CD4-positive, alpha-beta T cell treated with Interleukin-10 for 1 hour (primary cell): ENCODE data around the gene BIRC2.

Source experiments
- DNase-seq: peaks from one replicate; pipeline ENCODE4 v3.0.0-alpha.2; 2020

Gene BIRC2

GRCh38 chr11:102402548-102402947 lies 55.5 kb downstream of the BIRC2 start:
- no peak for DNase-seq

GRCh38 chr11:102405501-102405900 lies 58.5 kb downstream of the BIRC2 start:
- no peak for DNase-seq

GRCh38 chr11:102406099-102406498 lies 59.1 kb downstream of the BIRC2 start:
- no peak for DNase-seq

- no peak for DNase-seq
These were observed 60.9 kb downstream of the BIRC2 start for GRCh38 chr11:102407901-102408300.

- no peak for DNase-seq
These were observed 61.3 kb downstream of the BIRC2 start for GRCh38 chr11:102408339-102408738.

- no peak for DNase-seq
These were observed 63.4 kb downstream of the BIRC2 start for GRCh38 chr11:102410382-102410784.

GRCh38 chr11:102411142-102411541 lies 64.1 kb downstream of the BIRC2 start:
- no peak for DNase-seq

- DNase-seq, result peak; percentile 35
These were observed 66.5 kb downstream of the BIRC2 start for GRCh38 chr11:102413497-102413896.

GRCh38 chr11:102414559-102414958 lies 67.5 kb downstream of the BIRC2 start:
- no peak for DNase-seq

- DNase-seq, result peak; percentile 39
These were observed 68.4 kb downstream of the BIRC2 start for GRCh38 chr11:102415304-102415916.

- peak; percentile 34 for DNase-seq
These were observed 70.0 kb downstream of the BIRC2 start for GRCh38 chr11:102416976-102417375.

- DNase-seq, result no peak
These were observed 72.2 kb downstream of the BIRC2 start for GRCh38 chr11:102419181-102419580.

GRCh38 chr11:102420547-102420946 lies 73.5 kb downstream of the BIRC2 start:
- no peak for DNase-seq

- no peak for DNase-seq
These were observed 74.2 kb downstream of the BIRC2 start for GRCh38 chr11:102421261-102421660.

- DNase-seq, result no peak
These were observed 76.1 kb downstream of the BIRC2 start for GRCh38 chr11:102422817-102423712.

GRCh38 chr11:102423936-102424335 lies 76.9 kb downstream of the BIRC2 start:
- DNase-seq, result no peak

- no peak for DNase-seq
These were observed 79.0 kb downstream of the BIRC2 start for GRCh38 chr11:102426000-102426399.

- DNase-seq, result no peak
These were observed 79.6 kb downstream of the BIRC2 start for GRCh38 chr11:102426570-102426969.

GRCh38 chr11:102427068-102427467 lies 80.1 kb downstream of the BIRC2 start:
- no peak for DNase-seq
